Activated CD4-positive, alpha-beta T cell treated with anti-CD3 and anti-CD28 coated beads, Interleukin-2, amount 50 U/mL, for 48 hours (primary cell): ENCODE measurements around the gene GLCE.
A peak's percentile ranks its signal among the peaks of the same experiment; 100 is the strongest.

Experiments
- DNase-seq, 2 experiments: peaks; one replicate each; pipeline ENCODE4 v3.0.0-alpha.2; 2020

GLCE gene

DNA sequence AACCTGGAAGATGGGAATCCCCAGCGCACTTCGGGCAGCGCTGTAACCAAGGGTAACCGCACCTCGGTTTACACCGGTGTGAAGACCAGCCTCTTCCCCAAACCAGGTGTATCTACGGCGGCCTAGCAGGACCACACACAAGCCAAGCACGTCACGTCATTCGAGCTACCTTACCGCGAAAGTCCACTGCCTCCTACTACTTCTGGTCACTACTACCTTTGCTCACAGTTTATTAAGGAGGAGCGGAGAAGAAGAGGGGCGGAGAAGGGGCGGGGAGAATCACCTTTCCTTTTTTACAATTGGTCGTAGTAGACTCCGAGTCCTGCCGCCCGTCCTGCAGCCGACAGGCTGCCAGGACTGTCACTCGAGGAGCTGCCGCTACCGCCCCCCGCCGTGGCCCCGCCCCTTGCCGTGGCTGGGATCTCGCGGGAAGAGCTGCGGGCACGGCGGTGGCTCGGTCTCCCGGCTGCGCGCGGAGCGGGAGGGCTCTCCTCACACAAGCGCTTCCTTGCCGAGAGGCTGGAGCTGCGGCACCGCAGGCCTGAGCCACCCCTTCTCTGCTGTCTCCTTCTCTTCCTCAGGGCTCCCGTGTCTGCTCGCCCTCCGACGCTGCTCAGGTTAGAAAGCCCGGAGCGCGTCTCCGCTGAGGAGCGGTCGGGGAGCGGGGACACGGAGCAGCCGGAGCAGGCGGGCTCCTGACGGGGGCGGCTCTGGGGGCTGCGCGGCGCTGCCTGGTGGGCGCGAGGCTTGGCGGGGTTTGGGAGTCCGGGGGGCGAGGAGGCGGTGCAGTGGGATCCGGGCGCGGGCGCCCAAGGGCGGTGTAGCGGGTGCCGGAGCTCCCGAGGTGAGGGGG lies at the start of gene GLCE:
GLCE (plus strand) TSS at position 495 of the 853 bp plus-strand sequence. CDS start 95,172 bp downstream, outside the sequence.
- peak; percentile 95 for DNase-seq

DNA sequence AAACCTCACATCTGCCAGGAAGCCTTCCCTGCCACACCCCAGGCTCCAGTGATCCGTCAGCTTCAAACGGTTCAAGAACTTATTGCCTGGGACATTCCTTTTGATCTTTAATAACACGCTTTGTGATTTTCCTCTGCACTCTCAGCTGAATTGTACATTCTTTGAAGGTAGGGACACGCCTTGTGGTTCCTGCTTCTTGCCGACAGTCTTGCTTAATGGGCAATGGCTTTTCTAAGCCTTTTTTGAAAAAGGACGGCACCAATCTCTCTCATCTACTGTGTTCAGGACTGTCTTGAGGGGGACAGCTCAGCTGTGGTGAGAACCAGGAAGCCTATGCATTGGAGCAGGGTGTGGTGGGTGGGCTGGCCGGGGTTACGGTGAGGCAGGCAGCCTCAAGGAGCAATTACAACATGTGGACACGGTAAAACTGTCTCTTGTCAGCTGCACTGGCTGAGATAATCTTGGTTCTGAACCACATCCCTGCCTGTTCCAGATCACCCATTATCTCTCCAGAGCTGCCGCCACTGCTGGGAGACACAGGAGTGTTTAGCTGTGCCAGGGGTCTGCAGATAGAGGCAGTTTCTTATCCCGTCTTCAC lies 46.0 kb upstream of the GLCE start:
- no peak for DNase-seq

DNA sequence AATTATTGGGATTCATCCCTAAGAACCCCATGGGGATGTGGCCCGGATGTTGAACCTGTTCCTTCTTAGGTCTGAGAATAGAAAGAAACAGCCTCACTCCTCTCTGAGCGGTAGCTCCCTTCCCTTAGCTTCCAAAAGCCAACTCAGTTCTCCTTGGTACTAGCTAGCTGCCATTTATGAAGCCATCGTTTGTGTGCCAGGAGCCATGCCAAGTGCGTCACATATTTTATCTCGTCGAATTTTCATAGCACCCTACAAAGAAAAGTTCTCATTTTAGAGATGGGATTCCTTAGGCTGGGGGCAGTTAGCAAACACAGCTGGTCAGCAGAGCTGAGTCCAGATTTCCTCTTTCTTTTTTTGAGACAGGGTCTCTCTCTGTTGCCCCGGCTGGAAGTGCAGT lies 45.4 kb upstream of the GLCE start:
- no peak for DNase-seq

DNA sequence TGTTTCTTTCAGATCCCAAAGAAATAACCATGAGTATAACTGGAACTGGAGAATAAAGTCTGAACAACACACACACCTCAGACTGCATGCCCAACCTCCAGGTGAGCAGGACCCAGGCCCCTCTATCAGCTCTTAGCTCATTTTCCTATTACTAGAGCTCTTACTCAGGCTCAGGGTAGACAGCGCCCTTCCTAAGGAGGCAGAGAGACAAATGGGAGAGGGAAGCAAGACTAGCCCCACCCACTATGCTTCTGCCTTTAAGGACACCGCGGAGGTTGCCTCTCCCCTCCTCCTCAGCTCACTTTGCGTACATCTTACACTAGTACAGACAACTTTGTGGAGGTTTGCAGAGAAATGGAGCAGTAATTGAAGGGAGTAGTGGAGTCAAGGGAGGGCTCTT lies 44.0 kb upstream of the GLCE start:
- no peak for DNase-seq

DNA sequence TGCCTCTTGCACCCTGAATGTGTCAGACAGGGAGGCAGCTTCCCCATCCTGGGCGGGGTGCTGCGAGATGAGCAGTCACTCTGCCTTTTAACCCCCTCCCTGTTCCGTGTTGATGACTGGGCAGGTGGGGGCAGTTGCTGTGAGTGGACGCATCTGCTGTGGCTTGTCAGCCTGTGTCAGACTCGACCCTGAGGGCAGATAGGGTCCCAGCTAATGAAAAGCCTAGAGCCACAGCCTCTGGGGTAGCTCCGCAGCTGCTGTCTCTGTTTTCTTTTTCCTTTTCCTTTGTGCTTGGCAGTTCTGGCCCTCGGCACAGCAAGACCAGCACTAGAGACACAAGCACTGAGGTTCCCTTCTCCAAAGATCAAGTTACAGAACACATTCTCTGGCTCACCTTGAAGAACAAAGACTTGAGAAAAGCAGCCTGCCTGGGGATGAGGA lies 43.0 kb upstream of the GLCE start:
- DNase-seq: no peak

DNA sequence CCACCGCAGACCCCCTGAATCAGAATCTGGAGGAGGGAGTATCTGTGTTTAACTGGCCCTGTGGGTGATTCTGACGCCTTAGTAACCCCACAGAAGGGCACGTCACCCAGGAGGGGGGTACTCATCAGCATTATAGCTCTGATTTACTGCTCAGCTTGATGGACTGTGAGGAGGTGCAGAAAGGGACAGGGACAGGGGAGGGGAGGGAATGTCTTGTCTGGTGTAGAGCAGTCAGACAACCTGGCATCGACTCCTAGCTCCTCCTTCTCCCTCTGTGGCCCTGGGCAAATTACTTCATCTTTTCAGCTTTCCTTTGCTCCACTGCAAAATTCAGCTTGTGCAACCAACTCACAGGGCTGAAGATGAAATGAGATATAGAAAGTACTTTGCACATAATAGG lies 42.3 kb upstream of the GLCE start:
- no peak for DNase-seq

DNA sequence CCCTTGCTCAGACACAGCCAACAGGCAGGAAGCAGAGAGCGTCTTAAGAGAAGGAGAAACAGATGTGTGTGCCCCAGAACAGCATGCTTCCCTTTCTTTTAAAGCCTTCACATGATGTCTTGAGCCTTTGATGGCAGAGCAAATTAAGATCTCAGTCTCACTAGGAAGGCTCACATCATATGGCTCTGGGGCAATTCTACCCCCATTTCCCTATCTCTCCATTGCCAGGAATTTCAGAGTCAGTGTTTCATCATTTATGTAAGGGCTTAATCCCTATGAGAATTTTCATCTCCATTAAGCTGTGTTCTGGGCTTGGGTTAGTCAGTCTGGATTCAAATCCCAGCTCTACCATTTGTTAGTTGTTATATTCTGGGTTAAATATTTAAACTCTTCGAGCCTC lies 41.4 kb upstream of the GLCE start:
- no peak for DNase-seq

DNA sequence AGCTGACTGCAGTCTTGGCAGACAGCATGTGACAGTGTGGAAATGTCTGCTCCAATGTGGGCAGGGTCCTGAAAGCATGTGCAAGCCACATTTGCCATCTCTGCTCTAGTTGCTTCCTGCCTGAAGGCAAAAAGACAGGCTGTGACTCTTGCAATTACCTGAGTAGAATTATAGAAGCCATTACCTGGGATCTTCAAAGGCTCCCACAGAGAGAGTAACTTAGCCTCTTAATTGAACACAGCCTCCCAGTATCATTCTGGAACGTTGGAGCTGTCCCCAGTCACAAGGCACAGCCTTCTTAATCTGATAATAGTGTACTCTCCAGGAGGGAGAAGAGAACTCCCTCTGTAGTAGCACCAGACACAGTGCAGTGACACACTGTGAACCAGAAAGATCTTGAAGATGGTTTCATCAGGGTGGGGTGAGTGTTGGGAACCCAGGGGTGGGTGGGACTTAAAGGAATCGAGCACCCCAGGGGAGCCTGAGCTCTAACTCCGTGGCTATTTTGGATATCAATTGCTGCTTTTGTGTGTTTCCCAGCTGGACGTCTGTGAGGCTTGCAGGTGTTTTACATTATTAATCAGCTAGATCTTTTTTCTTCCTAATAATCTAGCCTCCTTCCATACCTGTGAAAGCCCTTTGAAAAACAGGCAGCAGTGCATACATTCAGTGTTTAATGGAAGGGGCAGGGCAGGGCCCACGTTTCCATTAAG lies 40.6 kb upstream of the GLCE start:
- DNase-seq: no peak

DNA sequence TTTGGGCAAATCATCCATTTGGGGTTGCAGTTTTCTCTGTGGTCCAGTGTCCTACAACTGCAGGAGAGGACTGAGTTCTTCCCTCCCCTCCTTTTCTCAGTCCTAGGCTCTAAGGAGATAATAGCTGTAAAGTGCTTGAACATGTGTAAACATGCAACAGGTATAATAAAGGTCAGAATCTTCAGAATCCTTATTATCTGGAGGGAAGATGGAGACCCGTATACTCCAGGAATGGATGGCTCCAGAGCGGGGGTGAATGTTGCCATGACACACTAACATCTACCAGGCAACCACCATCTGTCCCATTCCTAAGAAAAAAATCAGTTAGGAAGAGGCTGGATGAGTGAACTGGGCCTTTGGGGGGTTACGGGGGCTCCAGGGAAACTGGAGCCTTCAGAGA lies 39.7 kb upstream of the GLCE start:
- DNase-seq: no peak

DNA sequence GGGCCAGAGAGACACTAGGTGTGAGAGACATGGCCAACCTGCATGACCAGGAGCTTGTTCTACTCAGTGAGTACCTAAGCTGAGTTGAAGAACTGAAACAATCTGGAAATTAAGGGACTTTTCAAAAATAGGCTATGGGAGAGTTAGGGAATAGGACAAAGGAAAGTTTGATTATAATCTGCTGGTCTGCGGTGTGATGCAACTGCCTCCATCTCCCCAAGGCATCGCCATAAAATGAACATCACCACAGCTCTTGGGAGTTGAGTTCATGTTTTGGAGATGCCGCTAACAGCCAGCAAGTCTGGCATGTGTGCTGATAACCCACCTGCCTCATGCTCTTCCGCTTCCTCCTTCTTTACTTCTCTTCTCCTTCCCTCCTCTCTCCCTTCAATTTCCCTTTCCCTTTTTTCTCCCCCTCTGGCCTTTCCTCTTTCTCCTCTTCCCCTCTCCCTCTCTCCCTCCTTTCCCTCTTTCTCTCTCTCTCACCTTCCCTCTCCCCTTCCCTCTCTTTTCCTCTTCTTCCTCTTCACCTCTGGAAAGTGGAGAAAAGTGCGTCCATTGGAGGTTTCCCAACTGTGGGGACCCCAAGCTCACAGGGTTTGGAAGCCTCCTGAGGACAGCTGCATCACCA lies 39.1 kb upstream of the GLCE start:
- no peak for DNase-seq

DNA sequence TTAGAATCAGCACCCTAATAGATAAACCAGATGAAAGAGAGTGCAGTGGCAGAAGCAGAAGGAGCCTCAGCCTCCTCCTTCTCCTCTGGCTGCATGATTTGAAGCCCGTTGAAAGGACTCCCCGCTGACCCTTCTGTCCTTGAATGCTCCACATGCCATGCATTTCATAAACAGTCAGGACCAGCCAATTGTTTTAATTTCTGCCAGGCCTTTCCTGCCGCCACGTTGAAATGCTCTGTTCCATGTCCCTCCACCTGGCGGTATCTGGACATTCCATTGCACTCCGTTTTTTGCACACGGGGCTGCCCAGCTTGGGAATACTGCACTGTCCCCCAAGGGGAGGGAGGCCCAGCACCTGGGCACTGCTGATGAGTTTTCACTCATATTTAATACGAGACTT lies 35.2 kb upstream of the GLCE start:
- DNase-seq: no peak

DNA sequence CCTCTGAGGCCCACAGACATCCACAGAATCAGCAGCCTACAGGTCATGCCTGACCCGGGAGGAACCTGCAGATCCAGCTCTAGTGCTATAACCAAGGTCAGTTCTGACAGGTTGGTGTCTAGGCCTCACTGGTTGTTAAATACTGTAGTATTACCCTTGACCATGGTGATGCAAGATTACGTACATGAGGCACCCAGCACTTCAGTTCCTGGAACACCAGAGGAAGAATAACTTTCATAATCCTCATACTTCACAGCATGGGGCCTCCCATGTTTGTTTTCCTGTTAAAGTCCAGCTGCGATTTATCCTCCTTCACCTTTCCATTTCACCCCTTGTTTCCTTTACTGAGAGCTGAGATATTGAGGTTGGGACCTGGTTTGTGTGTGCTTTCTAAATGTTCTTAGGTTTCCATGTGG lies 34.4 kb upstream of the GLCE start:
- no peak for DNase-seq

DNA sequence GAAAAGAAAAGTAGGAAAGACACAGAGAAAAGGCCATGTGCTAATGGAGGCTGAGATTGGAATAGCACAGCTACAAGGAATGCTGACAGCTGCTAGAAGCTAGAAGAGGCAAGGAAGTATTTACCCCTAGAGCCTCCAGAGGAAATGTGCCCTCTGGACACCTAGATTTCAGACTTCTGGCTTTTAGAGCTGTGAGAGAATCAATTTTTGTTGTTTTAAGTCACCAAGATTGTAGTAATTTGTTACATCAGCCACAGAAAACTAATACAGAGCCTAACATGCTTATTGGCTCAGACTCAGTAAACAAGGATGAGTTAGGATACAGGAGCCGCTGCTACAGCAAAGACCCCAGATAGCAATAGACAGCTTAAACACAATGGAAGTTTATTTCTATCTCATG lies 33.1 kb upstream of the GLCE start:
- DNase-seq: no peak

DNA sequence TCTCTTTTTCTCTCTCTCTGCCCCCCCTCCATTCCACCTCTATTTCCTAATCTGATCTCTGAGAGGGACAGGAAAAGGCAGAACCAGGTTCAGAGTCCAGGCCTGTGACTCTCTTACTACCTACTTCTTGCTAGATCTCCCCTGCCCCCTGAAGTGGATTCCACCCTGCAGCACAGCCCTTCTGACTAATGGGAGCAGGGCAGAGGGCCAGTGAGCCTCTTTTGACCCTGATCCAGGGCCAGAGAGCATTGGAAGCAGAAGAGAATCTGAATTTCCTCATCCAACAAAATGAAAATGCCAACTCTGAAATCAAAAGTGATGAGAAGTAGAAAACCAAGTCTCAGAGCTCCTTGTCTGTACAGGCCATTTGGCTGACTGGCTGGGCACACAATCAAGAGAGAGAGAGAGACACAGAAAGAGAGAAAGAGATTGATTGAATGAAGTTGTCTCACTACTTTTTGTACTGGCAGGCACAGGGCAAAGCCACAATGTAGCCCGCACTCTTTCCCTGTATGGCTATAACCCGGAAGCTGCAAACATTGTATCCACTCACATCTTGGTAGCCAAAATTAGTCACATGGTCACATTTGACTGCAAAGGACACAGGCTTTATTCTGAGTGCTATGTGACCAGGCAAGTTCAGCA lies 31.6 kb upstream of the GLCE start:
- DNase-seq: no peak

DNA sequence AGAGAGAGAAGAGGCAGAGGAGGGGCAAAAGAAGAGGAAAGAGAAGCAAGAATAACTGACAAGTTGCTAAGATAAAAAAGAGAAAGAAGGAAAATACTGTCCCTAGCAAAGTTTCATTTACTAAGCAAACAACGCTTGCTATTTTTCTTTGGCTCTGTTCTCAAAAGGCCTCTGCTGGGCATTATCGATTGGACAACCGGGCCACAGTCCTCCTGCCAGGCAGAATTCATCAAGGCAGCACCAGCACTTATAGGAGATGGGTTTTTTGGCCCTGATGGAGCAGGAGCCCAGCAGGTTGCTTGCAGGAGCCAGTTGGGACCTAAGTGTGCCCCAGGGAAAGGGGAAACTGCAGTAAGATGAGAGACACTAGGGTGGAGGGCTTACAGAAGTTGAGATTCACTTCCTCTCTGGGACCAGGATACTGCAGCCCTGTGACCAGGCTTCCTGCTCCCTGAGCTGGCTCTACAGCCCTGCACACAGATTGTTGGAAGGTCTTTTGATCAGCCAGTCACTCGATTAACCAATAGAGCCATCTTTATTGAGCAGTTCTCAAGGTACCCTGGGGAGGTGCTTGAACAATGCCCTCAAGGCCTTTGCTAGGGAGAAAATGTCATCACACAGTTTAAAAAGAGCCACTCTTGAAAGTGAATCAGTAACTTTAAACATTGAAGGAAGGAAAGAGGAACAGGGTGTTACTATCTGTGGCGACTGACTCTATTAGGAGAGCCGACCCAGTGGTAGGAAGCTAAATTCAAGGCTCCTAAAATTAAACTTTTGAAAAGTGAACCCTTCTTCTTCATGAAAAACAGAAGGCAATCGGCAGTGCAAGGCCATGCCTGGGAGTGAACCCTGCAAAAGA lies 28.8 kb upstream of the GLCE start:
- DNase-seq: no peak

DNA sequence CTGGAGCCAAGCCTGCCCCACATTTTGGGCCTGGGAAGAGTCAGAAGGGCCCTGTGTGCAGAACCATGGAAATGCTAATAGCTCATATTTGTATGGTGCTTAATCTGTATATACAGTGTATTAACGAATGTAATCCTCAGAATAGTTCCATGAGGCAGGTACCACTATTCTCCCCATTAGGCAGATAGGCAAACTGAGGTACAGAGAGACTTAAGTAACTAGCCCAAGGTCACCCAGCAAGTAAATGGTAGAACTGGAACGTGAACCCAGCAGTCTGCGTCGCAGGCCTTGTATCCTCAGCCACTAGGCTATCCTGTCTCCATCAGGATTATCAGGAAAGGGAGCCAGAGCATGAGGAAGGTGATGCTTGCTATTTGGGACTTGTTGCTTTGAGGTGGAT lies 28.0 kb upstream of the GLCE start:
- DNase-seq: no peak

DNA sequence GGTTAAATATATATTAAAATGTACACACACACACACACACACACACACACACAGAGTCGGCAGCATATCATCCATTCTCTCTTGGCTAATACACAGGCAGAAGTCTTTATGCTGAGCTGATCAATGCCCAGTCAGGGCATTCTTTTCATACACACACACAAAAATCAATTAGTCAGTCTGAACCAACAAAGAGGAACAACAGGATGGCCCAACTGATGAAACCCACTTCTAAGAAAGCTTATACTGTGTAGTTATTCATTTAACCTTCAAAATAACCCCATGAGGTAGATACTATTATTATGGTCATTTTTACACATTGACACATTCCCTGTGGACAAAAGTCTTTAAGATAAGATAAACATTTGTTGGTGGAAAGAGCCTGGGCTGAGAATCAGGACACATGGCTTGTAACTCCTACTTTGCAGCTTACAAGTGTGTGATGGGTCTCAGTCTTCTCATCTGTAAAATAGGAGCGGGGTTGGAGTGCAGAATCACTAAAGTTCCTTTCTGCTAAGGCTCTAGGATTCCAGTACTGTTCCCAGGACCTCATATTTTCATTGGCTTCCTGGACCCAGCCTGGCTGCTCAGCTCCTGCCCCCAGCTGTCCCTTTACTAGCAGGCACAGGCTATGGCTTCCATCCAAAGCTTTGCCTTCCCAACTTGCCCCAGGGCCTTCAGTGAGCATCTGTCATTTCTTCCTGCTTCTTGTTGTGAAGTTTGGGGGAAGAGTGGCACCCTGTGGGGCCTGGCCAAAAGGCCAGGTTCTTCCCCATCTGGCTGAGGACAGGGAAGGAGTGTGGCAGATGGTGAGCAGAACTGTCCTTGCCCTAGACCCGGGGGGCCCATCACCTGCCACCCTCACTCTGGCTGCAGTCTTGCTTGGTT lies 27.2 kb upstream of the GLCE start:
- no peak for DNase-seq

DNA sequence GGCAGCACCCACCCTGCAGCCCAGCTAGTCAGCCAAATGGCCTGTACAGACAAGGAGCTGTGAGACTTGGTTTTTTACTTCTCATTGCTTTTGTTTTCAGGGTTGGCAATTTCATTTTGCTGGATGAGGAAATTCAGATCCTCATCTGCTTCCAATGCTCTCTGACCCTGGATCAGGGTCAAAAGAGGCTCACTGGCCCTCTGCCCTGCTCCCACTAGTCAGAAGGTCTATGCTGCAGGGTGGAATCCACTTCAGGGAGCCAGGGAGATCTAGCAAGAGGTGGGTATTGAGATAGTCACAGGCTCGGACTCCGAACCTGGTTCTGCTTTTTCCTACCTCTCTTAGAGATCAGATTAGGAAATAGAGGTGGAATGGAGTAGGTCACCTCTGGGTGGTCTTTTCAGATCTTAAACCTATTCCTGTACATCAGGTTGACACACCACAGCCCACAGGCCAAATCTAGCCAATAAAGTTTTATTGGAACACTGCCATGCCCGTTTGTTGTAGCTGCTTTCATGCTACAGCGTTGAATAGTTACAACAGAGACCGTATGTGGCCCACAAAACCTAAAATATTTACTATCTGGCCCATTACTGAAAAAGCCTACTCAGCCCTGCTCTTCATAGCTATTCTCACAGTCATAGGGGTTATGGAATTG lies 26.4 kb upstream of the GLCE start:
- no peak for DNase-seq

DNA sequence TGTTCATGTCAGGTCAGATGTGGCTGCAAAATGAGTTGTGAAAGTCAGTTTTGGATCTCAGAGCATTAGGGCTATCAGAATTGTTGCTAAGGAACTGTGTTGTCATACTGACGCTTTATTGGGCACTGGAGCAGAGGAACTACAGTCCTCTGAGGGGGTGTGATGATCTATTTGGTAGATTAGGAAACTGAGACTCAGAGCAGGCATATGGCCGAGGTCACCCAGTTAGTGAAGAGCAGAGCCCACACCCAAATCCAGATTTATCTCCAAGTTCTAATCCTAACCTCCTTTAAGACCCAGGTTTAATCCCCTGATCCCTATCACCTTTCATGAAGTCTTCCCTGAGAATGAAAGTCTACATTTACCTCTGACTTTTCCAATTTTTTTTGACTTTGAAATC lies 25.6 kb upstream of the GLCE start:
- no peak for DNase-seq

DNA sequence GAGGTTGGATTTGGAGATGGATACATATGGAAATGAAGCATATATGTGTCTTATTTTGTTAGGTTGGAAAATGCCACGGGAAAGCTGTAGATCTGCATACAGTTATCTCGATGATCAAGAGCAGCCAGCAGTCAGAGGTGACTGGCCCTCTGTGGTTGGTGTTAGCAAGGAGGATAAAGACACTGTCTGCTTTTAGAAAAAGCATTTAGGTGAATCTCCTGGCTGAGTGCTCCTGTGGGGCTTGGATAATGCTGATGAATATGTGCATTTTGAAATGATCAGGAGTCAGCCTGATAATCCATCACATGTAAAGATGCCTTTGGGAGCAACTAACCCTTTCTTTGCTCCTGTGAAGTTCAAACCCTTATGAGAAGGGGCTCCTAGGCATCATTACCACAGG lies 24.9 kb upstream of the GLCE start:
- DNase-seq: no peak
